HG03432 (cell line): ENCODE measurements around the gene TAF1.
"Not testable (repeated sequence)": the region's sequence is repeated elsewhere in the genome, so short reads cannot be mapped to it uniquely, and the experiment has no call there.

Experiments
- ATAC-seq: cut with Tn5 transposase; IDR thresholded peaks from one replicate; pipeline ENCODE4 v1.9.1; 2021; ENCODE audit warnings: mild to moderate bottlenecking, moderate library complexity; ENCODE audit not compliant: unreplicated experiment

Gene TAF1

GRCh38 chrX:71493111-71493613 is 127.0 kb downstream of the TAF1 start:
- ATAC-seq: no peak

GRCh38 chrX:71495979-71496378 is 129.8 kb downstream of the TAF1 start:
- not testable (repeated sequence) for ATAC-seq

- ATAC-seq: no peak
Measured at GRCh38 chrX:71496476-71496875, 130.3 kb downstream of the TAF1 start.

GRCh38 chrX:71502080-71502479 is 135.9 kb downstream of the TAF1 start:
- not testable (repeated sequence) for ATAC-seq

GRCh38 chrX:71504346-71504745 is 138.2 kb downstream of the TAF1 start:
- no peak for ATAC-seq

- no peak for ATAC-seq
Measured at GRCh38 chrX:71509289-71509688, 143.1 kb downstream of the TAF1 start.

GRCh38 chrX:71510161-71510560 is 144.0 kb downstream of the TAF1 start:
- no peak for ATAC-seq

GRCh38 chrX:71513731-71514130 is 147.6 kb downstream of the TAF1 start:
- not testable (repeated sequence) for ATAC-seq

- peak; percentile 93 for ATAC-seq
Measured at GRCh38 chrX:71514367-71515037, 148.3 kb downstream of the TAF1 start.

- no peak for ATAC-seq
Measured at GRCh38 chrX:71515038-71515396, 148.9 kb downstream of the TAF1 start.
